ENCODE data around the gene NAGLU.

The NAGLU gene

GRCh38 chr17:42536048-42536371, at the start of gene NAGLU:
NAGLU (plus strand) TSS chr17:42536241; CDS start chr17:42536273, 32 bp downstream.
- DNase-seq: peak; percentile 50

GRCh38 chr17:42488032-42488431, 48.0 kb upstream of the NAGLU start:
- DNase-seq: no peak

GRCh38 chr17:42493319-42493718, 42.7 kb upstream of the NAGLU start:
- no peak for DNase-seq

- DNase-seq: no peak
These were observed 41.4 kb upstream of the NAGLU start for GRCh38 chr17:42494673-42495072.

GRCh38 chr17:42498828-42499227, 37.2 kb upstream of the NAGLU start:
- DNase-seq: no peak

- no peak for DNase-seq
These were observed 34.0 kb upstream of the NAGLU start for GRCh38 chr17:42502091-42502490.

- DNase-seq: no peak
These were observed 33.1 kb upstream of the NAGLU start for GRCh38 chr17:42502926-42503325.

GRCh38 chr17:42507671-42508070, 28.4 kb upstream of the NAGLU start:
- DNase-seq: no peak

GRCh38 chr17:42508426-42509165, 27.4 kb upstream of the NAGLU start:
- no peak for DNase-seq

- no peak for DNase-seq
These were observed 26.6 kb upstream of the NAGLU start for GRCh38 chr17:42509409-42509808.

GRCh38 chr17:42509841-42510240, 26.2 kb upstream of the NAGLU start:
- no peak for DNase-seq

- DNase-seq: no peak
These were observed 23.8 kb upstream of the NAGLU start for GRCh38 chr17:42512246-42512645.

- DNase-seq: no peak
These were observed 23.2 kb upstream of the NAGLU start for GRCh38 chr17:42512733-42513251.

GRCh38 chr17:42513686-42514085, 22.4 kb upstream of the NAGLU start:
- no peak for DNase-seq

GRCh38 chr17:42514279-42514678, 21.8 kb upstream of the NAGLU start:
- DNase-seq: no peak

- no peak for DNase-seq
These were observed 21.2 kb upstream of the NAGLU start for GRCh38 chr17:42514867-42515266.

- no peak for DNase-seq
These were observed 18.5 kb upstream of the NAGLU start for GRCh38 chr17:42517516-42517915.

- DNase-seq: no peak
These were observed 17.8 kb upstream of the NAGLU start for GRCh38 chr17:42518046-42518754.

GRCh38 chr17:42518755-42519545, 17.1 kb upstream of the NAGLU start:
- DNase-seq: no peak

GRCh38 chr17:42519546-42520491, 16.2 kb upstream of the NAGLU start:
- DNase-seq: no peak

GRCh38 chr17:42520540-42520951, 15.5 kb upstream of the NAGLU start:
- DNase-seq: no peak

- no peak for DNase-seq
These were observed 15.0 kb upstream of the NAGLU start for GRCh38 chr17:42521036-42521435.
